A549 (cell line): ENCODE data around the gene TMEM238.

ENCODE experiments used
- POLR2A ChIP-seq: IDR thresholded peaks from 2 replicates; pipeline ENCODE4 v1.6.1; 2012; ENCODE audit warnings: mild to moderate bottlenecking, low read length
- POLR2AphosphoS2 ChIP-seq: conservative IDR thresholded peaks from 2 replicates; pipeline ENCODE4 v1.6.1; 2012; ENCODE audit warnings: low read length, improper control_type of control experiment, inconsistent platforms
- RAD21 ChIP-seq, 2 experiments: fragments of >200 bp in 1 of 2; sonication (Bioruptor Twin) in 1 of 2; formaldehyde crosslinking in 1 of 2; IDR thresholded peaks in 1 of 2; conservative IDR thresholded peaks in 1 of 2; 2 replicates in 1 of 2; 3 replicates in 1 of 2; pipeline ENCODE4 v1.6.1; 2012 to 2018; ENCODE audit warnings: inconsistent platforms in 1 of 2
- TF ChIP-seq, protein P1 (sequence below): fragments of >200 bp; sonication (Bioruptor Twin); formaldehyde crosslinking; IDR thresholded peaks from 3 replicates; pipeline ENCODE4 v1.5.1; 2016
- TF ChIP-seq, protein P2 (sequence below): IDR thresholded peaks from 2 replicates; pipeline ENCODE4 v1.6.1; 2012

DNA sequence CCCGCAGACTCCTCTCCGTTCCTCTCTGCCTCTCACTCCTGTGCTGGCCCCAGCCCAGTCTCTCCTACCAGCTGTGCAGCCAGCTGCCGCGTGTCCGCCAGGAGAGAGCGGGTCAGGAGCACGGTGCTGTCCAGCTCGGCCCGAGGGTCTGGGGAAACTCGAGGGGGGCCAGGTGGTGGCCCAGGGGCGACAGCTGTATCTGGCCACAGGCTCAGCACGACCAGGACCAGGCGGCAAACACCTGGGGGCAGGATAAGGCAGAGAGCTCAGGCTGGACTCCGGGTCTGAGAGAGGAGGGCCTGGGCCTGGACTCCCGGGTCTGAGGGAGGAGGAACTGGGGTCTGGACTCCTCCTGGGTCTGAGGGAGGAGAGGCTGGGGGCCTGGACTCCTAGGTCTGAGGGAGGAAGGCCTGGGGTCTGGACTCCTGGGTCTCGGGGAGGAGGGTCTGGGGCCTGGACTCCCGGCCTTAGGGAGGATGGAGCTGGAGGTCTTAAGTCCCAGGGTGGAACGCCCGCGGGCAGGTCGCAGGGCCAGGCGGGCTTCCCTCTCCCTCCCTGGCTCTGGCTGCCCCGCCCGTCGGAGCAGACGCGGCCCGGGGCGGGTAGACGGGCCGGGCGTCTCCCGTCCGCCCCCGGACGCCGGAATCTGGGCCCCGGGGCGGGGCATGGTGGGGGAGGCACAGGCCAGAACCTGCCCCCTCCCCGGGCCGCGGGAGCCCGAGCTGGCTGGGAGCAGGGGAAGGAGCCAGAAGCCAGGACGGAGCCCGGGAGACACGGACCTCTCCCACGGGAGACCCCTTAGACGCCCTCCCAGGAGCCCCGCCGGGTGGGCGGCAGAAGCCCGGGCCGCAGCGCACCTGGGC, 15.2 kb downstream of the TMEM238 start:
- TF ChIP-seq, protein P1, sequence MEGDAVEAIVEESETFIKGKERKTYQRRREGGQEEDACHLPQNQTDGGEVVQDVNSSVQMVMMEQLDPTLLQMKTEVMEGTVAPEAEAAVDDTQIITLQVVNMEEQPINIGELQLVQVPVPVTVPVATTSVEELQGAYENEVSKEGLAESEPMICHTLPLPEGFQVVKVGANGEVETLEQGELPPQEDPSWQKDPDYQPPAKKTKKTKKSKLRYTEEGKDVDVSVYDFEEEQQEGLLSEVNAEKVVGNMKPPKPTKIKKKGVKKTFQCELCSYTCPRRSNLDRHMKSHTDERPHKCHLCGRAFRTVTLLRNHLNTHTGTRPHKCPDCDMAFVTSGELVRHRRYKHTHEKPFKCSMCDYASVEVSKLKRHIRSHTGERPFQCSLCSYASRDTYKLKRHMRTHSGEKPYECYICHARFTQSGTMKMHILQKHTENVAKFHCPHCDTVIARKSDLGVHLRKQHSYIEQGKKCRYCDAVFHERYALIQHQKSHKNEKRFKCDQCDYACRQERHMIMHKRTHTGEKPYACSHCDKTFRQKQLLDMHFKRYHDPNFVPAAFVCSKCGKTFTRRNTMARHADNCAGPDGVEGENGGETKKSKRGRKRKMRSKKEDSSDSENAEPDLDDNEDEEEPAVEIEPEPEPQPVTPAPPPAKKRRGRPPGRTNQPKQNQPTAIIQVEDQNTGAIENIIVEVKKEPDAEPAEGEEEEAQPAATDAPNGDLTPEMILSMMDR = no peak
- TF ChIP-seq RAD21 (conservative IDR thresholded peaks at IDR 0.05 in 1 of 2, IDR thresholded peaks at IDR 0.05 in 1 of 2) = no peak
- TF ChIP-seq POLR2A = 0 out of 2 replicates have a peak, but pooled peaks have one; percentile 9
- TF ChIP-seq POLR2AphosphoS2 = no peak
- TF ChIP-seq, protein P2, sequence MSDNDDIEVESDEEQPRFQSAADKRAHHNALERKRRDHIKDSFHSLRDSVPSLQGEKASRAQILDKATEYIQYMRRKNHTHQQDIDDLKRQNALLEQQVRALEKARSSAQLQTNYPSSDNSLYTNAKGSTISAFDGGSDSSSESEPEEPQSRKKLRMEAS = no peak; the same call in 1 of the 2 replicates
